ENCODE data around the gene BID. TPM values are rescaled to one million over a fixed set of nuclear protein-coding genes. Genes with fewer than 3 reads are reported as not detected.

BID gene
- total RNA-seq, result 12.5 to 15.9 TPM (median 13.2 TPM) in 3 replicates
- long read RNA-seq, transcript BID-215 (6 exons, 2,199 nt), result major isoform, 31 of 37 reads
- long read RNA-seq, partial matches to known transcripts, result 1 of 37 reads
- long read RNA-seq, other reads (novel, unspliced or antisense), result 1 of 37 reads

DNA sequence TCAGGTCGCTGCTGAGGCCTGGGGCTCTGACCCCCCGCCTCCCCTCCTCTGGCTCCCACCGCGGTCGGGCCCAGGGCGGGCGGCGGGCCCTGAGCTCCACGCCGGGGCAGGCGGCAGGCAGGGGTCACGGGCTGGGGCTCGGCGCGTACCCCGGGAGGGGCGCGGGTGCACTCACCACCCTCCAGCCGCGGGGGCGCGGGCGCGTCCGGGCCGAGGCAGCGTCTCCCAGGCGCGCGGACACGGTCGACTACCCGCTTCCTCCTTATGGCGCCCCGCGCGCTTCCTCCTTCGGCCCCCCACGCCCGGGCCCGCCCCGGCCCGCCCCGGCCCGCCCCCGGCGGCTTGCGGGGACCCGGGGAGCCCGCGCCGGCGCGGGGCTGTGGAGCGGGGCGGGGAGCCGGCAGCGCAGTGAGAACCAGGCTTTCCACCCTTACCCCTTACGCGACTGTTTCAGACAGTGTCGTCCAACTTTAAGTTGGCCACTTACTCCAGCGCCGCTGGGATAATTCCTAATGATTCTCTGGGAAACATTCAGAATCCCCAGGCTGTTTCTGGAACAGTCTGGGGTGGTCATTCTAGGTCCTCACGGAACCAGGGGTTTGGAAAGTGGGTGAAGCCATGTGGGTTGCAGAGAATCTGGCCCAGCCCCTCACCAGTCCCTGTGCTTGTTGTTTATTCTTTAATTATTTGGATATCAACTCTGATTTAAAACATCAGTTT, at the start of gene BID:
TSS of gene BID (minus strand) at position 264 of the 720 bp plus-strand sequence. CDS start 24,353 bp downstream, outside the sequence.
- TF ChIP-seq, protein P1, sequence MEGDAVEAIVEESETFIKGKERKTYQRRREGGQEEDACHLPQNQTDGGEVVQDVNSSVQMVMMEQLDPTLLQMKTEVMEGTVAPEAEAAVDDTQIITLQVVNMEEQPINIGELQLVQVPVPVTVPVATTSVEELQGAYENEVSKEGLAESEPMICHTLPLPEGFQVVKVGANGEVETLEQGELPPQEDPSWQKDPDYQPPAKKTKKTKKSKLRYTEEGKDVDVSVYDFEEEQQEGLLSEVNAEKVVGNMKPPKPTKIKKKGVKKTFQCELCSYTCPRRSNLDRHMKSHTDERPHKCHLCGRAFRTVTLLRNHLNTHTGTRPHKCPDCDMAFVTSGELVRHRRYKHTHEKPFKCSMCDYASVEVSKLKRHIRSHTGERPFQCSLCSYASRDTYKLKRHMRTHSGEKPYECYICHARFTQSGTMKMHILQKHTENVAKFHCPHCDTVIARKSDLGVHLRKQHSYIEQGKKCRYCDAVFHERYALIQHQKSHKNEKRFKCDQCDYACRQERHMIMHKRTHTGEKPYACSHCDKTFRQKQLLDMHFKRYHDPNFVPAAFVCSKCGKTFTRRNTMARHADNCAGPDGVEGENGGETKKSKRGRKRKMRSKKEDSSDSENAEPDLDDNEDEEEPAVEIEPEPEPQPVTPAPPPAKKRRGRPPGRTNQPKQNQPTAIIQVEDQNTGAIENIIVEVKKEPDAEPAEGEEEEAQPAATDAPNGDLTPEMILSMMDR (IDR thresholded peaks at IDR 0.05), result no peak
- Mint-ChIP-seq H3K4me3 (ENCODE audit: unreplicated experiment) (peak within 1 kb of the TSS; percentile 73), H3K9me3 (ENCODE audit: low read depth) (no peaks in the 10 kb centered on the region), H3K4me1 (ENCODE audit: low read depth) (peaks cover 17% of the 10 kb centered on the region), H3K36me3 (ENCODE audit: low read depth) (no peaks in the 10 kb centered on the region), H3K27me3 (ENCODE audit: low read depth) (no peaks in the 10 kb centered on the region), H3K27ac (ENCODE audit: unreplicated experiment) (no peak within 1 kb of the TSS)
- no peak for DNase-seq (ENCODE audit: low spot score)

- no peak overlapping the region for H3K4me3 Mint-ChIP-seq (ENCODE audit: unreplicated experiment)
- no peaks in the 10 kb centered on the region for H3K27me3 Mint-ChIP-seq (ENCODE audit: low read depth)
- H3K27ac Mint-ChIP-seq (ENCODE audit: unreplicated experiment), result no peak overlapping the region
- TF ChIP-seq, protein P1 (IDR thresholded peaks at IDR 0.05), result no peak
- H3K9me3 Mint-ChIP-seq (ENCODE audit: low read depth), result no peaks in the 10 kb centered on the region
- no peaks in the 10 kb centered on the region for H3K4me1 Mint-ChIP-seq (ENCODE audit: low read depth)
- no peak for DNase-seq (ENCODE audit: low spot score)
- H3K36me3 Mint-ChIP-seq (ENCODE audit: low read depth), result peaks cover 8% of the 10 kb centered on the region
Observed at GRCh38 chr22:17823964-17824363, 49.7 kb upstream of the BID start.

- TF ChIP-seq, protein P1 (IDR thresholded peaks at IDR 0.05), result no peak
- H3K9me3 Mint-ChIP-seq (ENCODE audit: low read depth), result no peaks in the 10 kb centered on the region
- no peak overlapping the region for H3K4me3 Mint-ChIP-seq (ENCODE audit: unreplicated experiment)
- no peaks in the 10 kb centered on the region for H3K27me3 Mint-ChIP-seq (ENCODE audit: low read depth)
- H3K27ac Mint-ChIP-seq (ENCODE audit: unreplicated experiment), result no peak overlapping the region
- no peaks in the 10 kb centered on the region for H3K4me1 Mint-ChIP-seq (ENCODE audit: low read depth)
- H3K36me3 Mint-ChIP-seq (ENCODE audit: low read depth), result peaks cover 8% of the 10 kb centered on the region
- DNase-seq (ENCODE audit: low spot score), result no peak
Observed at GRCh38 chr22:17823226-17823625, 49.0 kb upstream of the BID start.

GRCh38 chr22:17822087-17822486, 47.8 kb upstream of the BID start:
- DNase-seq (ENCODE audit: low spot score), result no peak
- H3K36me3 Mint-ChIP-seq (ENCODE audit: low read depth), result peaks cover 5% of the 10 kb centered on the region
- TF ChIP-seq, protein P1 (IDR thresholded peaks at IDR 0.05), result no peak
- H3K9me3 Mint-ChIP-seq (ENCODE audit: low read depth), result no peaks in the 10 kb centered on the region
- H3K27ac Mint-ChIP-seq (ENCODE audit: unreplicated experiment), result no peak overlapping the region
- H3K4me1 Mint-ChIP-seq (ENCODE audit: low read depth), result no peaks in the 10 kb centered on the region
- no peaks in the 10 kb centered on the region for H3K27me3 Mint-ChIP-seq (ENCODE audit: low read depth)
- H3K4me3 Mint-ChIP-seq (ENCODE audit: unreplicated experiment), result no peak overlapping the region

- DNase-seq (ENCODE audit: low spot score), result no peak
- no peaks in the 10 kb centered on the region for H3K4me1 Mint-ChIP-seq (ENCODE audit: low read depth)
- TF ChIP-seq, protein P1 (IDR thresholded peaks at IDR 0.05), result no peak
- H3K27me3 Mint-ChIP-seq (ENCODE audit: low read depth), result no peaks in the 10 kb centered on the region
- no peaks in the 10 kb centered on the region for H3K9me3 Mint-ChIP-seq (ENCODE audit: low read depth)
- H3K36me3 Mint-ChIP-seq (ENCODE audit: low read depth), result peaks cover 4% of the 10 kb centered on the region
- H3K27ac Mint-ChIP-seq (ENCODE audit: unreplicated experiment), result no peak overlapping the region
- H3K4me3 Mint-ChIP-seq (ENCODE audit: unreplicated experiment), result no peak overlapping the region
Observed at GRCh38 chr22:17820879-17821439, 46.7 kb upstream of the BID start.
